Choroid plexus epithelial cell (primary cell): ENCODE results near the gene DDX24.

Experiments used
- DNase-seq: peaks from one replicate; pipeline ENCODE4 v3.0.0-alpha.2; 2010; ENCODE audit warnings: low read depth
- H3K4me3 ChIP-seq: 2 replicates; pipeline ENCODE4 v1.5.1; 2011; ENCODE audit warnings: low read depth, mild to moderate bottlenecking, control low read depth, low read length, moderate library complexity
- TF ChIP-seq, protein P1 (sequence below): conservative IDR thresholded peaks from 2 replicates; pipeline ENCODE4 v1.5.1; 2011; ENCODE audit warnings: low read depth, mild to moderate bottlenecking, control low read depth, inconsistent platforms, low read length, moderate library complexity

The DDX24 gene

DNA sequence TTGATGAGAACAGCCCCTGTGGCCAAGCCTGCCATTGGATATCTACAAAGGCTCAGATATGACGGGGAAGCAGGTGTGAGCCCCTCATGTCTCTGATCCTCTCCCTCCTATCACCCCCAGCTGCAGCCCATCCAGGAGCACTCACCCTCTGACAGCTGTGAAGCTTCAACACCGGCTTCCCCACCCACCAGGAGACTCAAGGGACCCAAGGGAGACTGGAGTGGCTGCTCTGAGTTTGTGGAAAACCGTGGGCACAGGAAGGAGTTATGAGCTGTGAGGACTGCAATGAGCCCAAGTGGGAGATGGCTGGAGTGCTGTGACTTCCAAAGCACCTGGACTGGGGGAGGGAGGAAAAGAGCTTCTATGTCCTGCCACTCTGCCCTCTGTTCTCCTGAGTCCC, 40.5 kb upstream of the DDX24 start:
- TF ChIP-seq, protein P1, sequence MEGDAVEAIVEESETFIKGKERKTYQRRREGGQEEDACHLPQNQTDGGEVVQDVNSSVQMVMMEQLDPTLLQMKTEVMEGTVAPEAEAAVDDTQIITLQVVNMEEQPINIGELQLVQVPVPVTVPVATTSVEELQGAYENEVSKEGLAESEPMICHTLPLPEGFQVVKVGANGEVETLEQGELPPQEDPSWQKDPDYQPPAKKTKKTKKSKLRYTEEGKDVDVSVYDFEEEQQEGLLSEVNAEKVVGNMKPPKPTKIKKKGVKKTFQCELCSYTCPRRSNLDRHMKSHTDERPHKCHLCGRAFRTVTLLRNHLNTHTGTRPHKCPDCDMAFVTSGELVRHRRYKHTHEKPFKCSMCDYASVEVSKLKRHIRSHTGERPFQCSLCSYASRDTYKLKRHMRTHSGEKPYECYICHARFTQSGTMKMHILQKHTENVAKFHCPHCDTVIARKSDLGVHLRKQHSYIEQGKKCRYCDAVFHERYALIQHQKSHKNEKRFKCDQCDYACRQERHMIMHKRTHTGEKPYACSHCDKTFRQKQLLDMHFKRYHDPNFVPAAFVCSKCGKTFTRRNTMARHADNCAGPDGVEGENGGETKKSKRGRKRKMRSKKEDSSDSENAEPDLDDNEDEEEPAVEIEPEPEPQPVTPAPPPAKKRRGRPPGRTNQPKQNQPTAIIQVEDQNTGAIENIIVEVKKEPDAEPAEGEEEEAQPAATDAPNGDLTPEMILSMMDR: no peak
- H3K4me3 ChIP-seq: no peak overlapping the region
- DNase-seq: no peak

DNA sequence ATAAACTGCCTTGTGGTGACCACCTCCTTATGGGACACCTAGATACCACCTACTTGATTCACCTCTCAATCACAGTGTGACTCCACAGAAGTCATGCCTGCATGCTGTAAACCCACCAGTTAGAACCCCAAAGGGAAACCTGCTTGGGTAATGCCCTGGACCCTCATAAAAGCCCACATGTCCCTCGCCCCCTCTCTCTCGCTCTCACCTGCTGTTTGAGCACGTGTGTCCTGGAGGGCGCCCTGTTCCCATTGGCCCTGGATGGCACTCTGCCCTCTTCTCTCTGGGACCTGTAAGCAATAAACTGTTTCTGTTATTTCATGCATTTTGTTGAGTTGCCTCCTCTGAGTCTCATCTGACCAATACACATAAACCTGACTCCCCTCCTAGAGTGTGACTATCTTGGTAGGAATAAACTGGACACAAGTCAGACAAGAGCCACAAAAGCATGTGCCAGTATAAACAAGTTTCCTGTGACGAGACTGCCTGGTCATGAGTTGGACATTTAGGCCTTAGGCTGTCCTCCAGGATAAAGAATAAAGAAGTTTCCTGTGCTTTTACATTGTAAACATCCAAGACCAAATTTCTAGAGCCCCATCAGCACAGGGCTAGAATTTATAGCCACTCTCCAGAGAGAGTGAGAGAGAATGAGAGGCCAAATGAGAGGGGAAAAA, 39.8 kb upstream of the DDX24 start:
- no peak overlapping the region for H3K4me3 ChIP-seq
- TF ChIP-seq, protein P1: no peak
- DNase-seq: no peak

DNA sequence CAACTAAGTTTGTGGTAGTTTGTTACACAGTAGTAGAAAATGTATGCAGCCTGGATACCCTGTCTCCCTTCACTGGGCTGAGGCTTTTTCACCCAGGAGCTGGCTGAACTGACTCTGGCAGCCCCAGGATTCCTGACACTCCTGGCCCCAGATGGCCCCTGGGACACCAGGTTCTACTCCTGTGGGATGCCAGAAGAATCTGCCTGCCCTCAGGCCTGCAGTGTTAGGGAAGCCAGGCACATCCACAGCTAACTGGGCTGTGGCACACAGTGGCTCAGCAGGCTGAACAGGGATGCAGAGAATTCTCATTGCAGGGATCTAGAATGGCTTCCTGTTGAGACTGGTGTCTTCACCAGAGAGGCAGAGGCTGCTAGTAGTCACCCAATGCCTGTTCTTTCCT, 38.1 kb upstream of the DDX24 start:
- TF ChIP-seq, protein P1: no peak
- H3K4me3 ChIP-seq: no peak overlapping the region
- no peak for DNase-seq

DNA sequence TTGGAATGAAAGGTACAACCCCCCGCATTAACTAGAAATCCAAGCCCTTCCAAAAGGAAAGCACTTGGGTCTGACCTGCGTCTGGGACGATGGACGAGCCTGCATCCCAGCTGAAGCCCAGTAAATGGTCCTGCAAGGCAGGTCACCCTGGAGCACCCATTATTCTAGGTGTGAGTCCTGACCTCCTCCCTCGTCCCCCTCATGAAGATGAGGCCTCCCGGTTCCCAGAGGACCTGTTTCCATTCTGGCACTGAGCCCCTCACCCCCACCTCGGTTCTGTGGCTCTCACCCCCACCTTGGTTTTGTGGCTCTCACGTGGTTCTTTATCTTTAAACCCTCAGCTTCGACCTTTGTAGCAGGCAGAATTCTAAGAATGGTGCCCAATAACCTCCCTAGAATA, 36.9 kb upstream of the DDX24 start:
- H3K4me3 ChIP-seq: no peak overlapping the region
- no peak for DNase-seq
- TF ChIP-seq, protein P1: no peak

DNA sequence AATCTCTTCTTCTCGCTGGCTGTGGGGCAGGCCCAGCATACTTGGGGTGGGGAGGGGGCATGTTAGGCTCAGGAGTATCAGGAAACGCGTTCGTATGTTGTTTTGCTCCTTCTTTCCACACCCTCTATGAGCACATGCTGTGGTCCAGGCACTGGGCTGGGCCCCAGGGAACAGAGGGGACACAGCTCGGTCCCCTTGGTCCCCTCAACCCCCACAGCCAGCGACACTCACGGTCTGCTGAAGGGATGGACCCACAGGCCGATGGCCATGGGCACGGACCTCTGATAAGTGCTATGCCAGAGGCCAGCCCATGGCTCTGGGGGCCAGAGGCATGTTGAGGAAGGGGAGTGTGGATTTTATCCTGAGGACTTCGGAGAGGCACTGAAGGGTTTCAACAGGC, 35.7 kb upstream of the DDX24 start:
- TF ChIP-seq, protein P1: no peak
- DNase-seq: no peak

DNA sequence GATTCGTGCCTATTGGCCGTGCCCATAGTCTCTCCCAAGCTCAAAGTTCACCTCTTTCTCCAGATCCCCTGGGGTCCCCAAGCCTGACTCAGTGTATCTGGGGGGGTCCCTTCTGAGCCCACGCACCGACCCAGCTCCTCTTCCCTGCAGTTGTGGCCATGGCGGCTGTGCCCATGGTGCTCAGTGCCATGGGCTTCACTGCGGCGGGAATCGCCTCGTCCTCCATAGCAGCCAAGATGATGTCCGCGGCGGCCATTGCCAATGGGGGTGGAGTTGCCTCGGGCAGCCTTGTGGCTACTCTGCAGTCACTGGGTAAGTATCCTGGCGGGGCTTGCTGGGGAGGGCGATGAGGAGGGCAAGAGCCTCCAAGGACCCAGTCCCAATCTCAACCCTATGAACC, 34.6 kb upstream of the DDX24 start:
- TF ChIP-seq, protein P1: no peak

More for the DNA sequence above, 35.7 kb upstream of the DDX24 start:
- no peak overlapping the region for H3K4me3 ChIP-seq

DNA sequence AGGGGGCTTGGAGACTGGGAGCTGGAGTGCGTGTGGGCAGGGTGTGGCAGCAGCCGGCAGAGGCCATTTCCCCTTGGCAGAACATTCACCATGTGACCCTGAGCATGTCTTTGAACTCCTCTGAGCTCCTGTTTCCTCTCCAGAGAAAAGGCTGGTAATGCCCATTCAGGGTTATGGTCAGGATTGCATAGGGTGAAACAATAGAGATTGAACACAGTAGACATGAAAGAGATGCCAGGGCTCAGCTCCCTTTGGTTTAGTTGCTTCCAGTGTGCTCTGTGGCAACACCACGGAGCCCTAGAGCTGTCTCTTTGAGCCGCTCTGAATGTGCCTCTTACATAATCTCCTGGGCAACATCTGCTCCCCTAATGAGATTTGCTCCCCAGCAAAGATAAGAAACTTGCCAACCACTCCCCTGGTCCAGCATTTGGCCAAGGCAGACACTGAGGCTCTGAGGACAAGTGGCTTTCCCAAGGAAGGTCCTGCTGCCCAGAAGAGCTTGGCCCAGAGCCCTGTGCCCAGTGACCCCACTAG, 34.1 kb upstream of the DDX24 start:
- no peak overlapping the region for H3K4me3 ChIP-seq
- no peak for DNase-seq
- TF ChIP-seq, protein P1: no peak

More for the DNA sequence above, 34.6 kb upstream of the DDX24 start:
- no peak overlapping the region for H3K4me3 ChIP-seq
- no peak for DNase-seq
